ENCODE results near the gene BCL2.

DNA sequence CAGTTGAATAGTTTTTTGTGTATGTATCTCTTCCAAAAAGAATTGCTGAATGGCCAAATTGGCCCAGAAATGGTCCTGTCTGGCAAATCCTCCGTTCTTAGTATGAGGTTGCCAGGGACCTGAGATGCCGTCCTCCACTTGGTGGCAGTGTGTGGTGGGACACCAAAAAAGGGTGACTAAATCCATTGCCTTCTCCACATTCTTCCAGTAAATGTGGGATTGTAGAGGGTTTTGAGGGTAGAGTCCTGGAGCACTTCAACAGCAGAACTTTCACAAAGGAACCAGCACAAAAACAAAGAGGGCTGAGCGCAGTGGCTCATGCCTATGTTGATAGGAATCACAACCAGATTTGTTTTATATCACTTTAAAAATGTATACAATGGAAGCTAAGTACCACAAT, 199.9 kb downstream of the BCL2 start:
- TF ChIP-seq, protein P1, sequence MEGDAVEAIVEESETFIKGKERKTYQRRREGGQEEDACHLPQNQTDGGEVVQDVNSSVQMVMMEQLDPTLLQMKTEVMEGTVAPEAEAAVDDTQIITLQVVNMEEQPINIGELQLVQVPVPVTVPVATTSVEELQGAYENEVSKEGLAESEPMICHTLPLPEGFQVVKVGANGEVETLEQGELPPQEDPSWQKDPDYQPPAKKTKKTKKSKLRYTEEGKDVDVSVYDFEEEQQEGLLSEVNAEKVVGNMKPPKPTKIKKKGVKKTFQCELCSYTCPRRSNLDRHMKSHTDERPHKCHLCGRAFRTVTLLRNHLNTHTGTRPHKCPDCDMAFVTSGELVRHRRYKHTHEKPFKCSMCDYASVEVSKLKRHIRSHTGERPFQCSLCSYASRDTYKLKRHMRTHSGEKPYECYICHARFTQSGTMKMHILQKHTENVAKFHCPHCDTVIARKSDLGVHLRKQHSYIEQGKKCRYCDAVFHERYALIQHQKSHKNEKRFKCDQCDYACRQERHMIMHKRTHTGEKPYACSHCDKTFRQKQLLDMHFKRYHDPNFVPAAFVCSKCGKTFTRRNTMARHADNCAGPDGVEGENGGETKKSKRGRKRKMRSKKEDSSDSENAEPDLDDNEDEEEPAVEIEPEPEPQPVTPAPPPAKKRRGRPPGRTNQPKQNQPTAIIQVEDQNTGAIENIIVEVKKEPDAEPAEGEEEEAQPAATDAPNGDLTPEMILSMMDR (IDR thresholded peaks at IDR 0.05; ENCODE audit: borderline replicate concordance, extremely low read depth, low read length, poor library complexity, severe bottlenecking), result peak; percentile 76
- no peak for TF ChIP-seq EZH2 (IDR thresholded peaks at IDR 0.05; ENCODE audit: borderline replicate concordance, low read depth, low read length, severe bottlenecking)
